Stimulated activated CD8-positive, alpha-beta memory T cell treated with anti-CD3 and anti-CD28 coated beads, Interleukin-12 subunit alpha, Interleukin-12 subunit beta, amount 100 ng/mL, for 1 hour (primary cell): ENCODE results near the gene GNG7.
A peak's percentile ranks its signal among the peaks of the same experiment; 100 is the strongest.
"Not testable (repeated sequence)": the region's sequence is repeated elsewhere in the genome, so short reads cannot be mapped to it uniquely, and the experiment has no call there.

Experiments used
- DNase-seq: peaks from one replicate; pipeline ENCODE4 v3.0.0-alpha.2; 2020; ENCODE audit warnings: low read depth

Gene GNG7

DNA sequence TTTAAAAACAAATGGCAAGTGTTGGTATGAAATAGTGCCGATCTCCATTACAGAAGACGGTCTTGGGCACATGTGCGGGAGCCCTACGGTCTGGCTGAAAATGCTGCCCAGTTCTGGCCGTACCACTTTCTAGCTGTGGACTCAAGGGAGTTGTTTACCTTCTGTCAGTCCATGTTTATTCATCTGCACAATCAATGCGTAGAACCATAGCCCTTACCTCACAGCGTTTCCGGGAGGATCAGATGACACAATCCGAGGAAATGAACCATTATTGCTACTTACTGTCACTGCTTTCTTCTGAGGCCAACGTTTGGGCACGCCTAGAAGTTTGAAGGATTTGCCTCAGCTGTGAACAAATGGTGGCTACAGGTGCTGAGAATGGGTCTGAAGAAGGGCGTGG, 195.4 kb downstream of the GNG7 start:
- no peak for DNase-seq

DNA sequence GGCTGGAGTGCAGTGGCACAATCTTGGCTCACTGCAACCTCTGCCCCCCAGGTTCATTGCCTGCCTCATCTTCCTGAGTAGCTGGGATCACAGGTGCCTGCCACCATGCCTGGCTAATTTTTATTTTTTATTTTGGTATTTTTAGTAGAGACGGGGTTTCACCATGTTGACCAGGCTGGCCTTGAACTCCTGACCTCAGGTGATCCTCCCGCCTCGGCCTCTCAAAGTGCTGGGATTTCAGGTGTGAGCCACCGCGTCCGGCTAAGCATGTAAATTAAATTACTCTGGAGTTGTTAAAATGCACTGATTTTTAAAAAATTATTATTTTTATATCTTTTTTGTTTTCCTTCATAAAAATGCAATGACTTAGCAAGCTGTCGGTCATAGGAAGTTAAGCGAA, 195.8 kb downstream of the GNG7 start:
- DNase-seq, result not testable (repeated sequence)

DNA sequence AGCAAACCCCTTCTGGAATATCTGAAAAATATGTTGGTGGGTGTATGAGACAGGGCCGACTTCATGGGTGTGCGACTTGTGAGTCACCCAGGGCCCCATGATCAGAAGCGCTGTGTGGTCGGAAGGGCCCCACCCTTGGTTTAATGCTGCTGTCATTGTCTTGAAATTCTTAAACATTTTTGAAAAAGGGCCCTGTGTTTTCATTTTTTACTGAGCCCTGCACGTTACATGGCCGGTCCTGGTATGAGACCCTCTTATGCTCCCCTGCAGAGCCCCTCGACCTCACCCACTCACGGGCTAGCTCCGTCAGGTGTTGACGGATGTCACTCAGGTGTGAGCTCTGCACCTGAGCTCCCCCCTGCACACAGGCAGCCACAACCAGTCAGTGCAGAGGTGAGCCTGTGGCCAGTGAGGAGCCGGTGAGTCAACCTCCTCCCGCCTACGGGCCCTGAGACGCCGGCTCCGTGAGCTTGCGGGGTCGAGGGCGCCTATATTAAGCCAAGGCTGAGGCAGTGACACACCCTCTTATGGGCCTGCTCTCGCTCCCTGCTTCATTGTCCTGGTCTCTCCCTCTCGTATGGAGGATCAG, 198.9 kb downstream of the GNG7 start:
- peak; percentile 64 for DNase-seq

DNA sequence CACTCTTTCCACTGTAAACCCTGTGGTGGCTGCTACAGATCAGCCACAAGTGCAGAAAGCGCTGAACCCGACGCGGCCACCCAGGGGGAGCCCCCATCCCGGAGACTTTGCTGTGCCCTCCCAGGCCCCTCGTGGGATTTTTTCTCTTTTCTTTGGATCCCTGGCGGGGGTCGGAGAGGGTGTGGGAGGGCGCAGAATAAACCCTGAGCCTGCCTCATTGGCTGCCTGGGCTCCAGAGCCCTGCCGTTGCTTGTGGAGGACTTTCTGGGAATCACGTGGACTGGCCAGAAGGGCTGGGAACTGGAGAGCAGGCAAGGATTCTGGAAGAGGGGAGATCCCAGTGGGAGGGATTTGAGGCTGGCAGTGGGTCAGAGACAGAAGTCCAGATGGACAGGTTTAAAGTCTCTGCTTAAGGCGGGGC, 201.6 kb downstream of the GNG7 start:
- no peak for DNase-seq

DNA sequence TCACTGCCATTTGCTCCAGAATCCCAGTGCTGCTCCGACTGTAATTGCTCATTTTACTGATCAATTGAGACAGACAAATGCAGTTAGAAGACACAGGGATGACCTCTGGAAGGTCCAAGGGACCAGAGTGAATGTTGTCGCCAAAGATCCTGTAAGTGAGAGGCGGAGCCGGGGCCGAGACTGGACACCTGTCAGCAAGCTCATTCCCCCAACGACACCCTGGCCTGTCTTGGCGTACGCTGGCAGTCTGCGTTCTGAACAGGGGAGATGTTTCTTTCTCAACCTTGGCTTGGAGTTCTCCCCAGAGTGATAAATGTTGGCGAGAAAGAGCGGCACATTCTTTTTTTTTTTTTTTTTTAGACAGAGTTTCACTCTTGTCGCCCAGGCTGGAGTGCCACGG, 202.3 kb downstream of the GNG7 start:
- no peak for DNase-seq

DNA sequence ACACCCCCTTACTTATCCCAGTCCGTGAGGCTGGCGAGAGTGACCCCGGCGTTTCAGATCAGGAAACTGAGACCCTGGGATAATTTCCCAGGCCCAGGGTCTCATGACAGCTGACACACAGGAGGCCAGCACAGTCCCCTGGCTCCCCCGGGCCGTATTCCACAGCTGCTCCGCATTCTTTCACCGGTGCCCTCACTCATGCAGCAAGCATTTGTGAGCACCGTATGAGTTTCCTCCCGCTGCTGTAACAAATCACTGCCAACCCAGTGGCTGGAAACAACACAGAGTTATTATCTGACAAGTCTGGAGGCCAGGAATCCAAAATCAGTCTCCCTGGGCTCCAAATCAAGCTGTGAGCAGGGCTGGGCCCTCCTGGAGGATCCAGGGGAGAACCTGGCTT, 205.3 kb downstream of the GNG7 start:
- no peak for DNase-seq

DNA sequence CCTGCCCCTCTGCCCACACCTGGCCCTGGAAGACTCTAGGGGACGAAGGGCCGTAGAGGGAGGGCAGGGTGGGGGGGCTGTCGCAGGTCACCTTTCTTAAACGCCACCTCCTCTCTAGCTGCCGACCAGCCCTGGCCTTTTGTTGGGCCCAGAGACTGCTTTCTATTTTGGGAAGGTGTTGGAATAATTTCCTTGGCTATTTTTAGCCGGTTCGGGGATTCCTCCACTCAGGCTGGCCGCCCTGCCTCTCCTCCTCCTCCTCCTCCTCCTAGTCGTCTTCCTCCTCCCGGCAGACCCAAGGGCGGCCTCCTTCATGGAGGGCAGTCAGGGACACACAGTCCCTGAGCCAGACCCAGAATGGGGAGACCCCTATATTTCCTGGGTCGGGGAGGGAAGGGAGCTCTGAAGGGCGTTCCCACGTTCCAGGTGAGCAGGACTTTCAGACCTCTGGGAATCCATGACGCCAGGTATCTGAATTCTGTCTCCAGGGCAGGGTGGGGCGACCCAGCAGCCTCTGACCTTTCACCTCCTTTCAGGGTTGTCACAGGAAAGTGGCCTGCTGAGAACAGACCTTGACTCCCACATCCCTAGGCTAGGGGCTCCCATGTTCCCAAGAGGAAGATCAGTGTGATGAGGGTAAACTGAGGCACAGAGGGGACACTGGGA, 206.7 kb downstream of the GNG7 start:
- DNase-seq, result no peak

DNA sequence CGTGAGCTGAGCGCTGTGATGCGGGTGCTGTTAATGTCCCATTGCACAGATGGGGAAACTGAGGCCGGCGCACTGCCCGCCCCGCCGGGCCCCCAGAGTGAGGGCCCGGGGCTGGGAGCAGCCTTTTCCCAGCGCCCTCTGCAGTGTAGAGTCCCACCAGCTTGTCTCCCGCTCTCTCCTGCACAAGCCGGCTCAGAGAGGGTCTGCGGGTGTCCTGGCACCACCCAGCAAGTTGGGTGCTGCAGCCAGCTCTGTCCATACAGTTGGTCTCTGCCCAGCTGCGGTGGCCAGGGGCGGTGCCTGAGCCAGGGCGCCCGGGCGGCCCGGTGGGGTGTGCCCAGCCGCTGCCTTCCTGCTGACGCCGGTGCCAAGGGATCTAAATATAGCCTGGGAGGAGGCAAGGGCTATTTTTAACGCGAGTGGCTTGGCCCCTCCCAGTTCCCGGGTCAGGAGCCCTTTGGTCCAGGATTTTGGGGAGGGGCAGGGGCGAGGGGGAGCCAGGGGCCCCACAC, 207.3 kb downstream of the GNG7 start:
- DNase-seq, result no peak

DNA sequence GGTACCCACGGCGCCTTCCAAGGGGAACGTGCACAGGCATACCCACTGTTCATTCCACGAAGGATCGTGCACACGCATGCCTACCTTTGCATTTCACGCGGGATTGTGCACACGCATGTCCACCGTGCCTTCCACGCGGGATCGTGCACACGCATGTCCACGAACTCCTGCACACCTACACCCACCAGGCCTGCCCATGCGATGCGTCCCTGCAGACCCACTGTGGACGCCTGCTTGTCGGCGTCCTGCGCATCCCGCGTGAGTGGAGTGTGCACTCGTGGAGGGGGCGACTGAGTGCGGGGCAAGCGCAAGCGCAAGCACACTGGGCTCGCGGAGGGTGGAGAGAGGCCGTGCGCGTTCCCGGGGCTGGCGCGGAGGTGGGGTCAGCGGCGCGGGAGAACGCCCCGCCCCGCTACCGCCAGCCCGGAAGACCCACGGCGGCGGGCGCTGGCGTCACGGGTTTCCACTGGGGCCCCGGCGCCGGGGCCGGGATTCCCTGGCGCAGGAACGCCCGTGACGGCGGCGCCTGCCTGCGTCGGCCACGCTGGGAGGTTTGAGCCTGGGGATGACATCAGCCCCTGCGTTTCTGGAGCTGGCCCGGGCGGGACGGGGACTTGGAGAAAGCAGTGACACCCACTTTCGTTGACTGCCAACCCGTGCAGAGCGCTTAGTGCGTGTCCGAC, 207.9 kb downstream of the GNG7 start:
- peak; percentile 60 for DNase-seq

DNA sequence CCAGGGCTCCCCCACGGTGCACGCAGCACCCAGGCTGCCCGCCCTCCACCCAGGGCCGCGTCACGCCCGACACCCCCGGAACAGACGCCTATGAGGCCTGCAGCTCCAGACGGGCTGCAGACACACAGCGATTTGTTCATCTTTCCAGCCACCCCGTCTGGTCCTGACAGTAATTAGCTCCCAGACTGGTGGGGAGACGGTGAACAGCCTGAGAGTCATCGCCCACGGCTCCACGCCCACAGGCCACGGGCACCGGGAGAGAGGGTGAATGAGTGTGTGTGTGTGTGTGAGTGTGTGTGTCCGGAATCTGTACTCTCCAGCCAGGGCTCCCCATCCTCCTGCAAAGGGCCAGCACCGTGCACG, 208.4 kb downstream of the GNG7 start:
- DNase-seq, result no peak

DNA sequence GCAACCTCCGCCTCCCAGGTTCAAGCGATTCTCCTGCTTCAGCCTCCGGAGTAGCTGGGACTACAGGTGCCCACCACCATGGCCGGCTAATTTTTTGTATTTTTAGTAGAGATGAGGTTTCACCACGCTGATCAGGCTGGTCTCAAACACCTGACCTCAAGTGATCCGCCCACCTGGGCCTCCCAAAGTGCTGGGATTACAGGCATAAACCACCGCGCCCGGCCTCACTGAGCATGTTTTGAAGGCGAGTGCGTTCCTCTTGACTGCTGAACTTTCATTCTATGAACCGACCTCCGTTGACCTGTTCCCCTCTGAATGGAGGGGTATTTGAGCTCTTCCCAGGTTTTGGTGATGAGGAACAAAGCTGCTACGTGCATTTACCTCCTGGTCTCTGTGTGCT, 209.0 kb downstream of the GNG7 start:
- DNase-seq, result not testable (repeated sequence)

DNA sequence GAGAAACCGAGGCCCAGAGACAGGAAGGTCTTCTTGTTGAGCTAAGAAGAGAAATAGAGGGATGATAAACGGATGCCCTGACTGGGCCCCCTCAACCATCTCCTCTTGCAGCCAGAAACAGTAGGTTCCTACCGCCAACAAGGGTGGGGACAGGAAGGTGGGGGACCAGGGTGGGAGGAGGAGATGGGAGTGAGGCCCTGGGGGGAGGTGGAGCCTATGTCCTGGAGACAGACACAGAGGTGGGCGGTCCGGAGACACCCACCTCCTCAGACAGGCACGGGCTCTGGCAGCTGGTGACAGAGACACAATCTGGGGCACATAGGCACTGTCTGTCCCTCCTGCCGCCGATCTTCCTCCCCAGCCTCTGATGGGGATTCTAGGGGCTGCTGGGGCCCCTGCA, 209.6 kb downstream of the GNG7 start:
- DNase-seq, result no peak

DNA sequence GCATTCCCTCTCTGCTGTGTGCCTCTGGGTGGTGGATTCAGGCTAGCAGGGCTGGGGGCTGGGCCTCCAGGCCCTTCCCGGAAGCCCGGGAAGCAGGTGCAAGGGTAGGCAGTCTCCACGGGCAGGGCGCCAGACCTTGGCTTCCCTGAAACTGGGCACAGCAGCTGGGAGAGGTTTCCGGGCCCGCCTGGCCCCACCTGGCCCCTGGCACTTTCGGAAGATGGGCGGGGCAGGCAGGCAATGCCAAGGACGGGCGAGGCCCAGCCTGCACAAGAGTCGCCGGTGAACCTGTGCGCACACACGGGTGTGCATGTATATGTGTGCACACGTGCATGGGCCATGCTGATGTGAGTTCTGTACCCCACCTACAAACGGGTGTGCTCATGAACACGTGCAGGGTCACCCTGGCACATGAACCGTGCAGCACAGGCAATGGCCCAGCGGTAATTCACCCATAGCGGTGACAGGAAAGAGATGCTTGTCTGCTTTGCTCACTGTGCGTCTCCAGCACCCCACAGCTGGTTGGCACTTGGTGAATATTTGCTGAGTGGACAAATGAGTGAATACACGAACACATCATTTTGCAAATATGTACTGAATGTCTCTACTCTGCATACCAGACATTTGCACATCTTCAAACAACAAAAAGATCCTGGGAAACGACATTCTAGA, 211.2 kb downstream of the GNG7 start:
- DNase-seq, result no peak

DNA sequence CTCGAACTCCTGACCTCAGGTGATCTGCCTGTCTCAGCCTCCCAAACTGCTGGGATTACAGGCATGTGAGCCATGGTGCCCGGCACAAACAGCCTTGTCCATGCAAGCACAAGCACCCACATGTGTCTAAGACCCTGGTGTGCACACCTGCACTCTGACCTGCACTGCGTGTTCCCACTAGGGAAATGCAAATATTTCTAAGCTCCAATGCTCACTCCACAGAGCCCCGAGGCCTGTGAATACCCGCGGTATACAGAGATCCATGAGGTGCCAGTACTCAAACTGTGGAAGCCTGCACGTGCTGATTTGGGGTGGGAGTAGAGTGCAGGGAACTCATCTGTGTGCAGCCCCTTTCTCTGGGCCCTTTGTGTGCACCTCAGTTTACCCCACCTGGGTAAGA, 211.8 kb downstream of the GNG7 start:
- DNase-seq, result no peak

DNA sequence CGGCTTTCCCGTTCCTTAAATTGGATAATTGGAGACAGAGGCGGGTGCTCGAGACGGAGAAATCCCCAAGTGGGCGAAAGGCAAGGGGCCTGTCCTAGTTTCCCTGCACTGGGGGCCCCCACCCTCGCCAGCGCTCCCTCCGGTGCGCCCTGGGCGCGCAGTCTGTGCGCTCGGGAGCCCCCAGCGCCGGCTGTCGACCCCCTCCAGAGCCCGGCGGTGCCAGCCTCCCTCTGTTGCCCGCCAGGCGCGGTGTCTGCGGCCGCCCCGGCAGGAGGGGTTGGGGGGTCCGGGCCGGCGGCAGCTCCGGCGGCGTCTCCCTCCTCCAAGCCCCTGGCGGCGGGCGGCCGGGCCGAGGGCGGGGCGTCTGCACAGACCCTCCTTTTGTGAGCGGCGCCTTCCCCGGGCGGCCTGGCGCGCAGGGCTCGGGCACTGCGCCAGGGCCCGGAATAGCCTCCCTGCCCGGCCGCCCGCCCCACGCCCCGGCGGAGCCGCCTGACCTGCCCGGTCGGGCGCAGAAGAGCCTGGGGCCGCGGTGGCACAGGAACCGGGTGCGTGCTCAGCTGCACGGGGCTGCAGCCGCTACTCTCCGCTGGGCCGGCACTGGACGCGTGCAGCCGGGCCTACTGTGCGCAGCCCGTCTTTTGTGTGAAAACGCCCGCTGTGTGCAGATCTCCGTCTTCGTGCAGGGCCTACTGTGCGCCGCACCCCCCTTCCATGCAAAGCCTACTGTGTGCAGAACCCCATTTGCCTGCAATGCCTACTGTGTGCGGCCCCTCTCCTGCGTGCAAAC, 213.4 kb downstream of the GNG7 start:
- DNase-seq, result no peak

DNA sequence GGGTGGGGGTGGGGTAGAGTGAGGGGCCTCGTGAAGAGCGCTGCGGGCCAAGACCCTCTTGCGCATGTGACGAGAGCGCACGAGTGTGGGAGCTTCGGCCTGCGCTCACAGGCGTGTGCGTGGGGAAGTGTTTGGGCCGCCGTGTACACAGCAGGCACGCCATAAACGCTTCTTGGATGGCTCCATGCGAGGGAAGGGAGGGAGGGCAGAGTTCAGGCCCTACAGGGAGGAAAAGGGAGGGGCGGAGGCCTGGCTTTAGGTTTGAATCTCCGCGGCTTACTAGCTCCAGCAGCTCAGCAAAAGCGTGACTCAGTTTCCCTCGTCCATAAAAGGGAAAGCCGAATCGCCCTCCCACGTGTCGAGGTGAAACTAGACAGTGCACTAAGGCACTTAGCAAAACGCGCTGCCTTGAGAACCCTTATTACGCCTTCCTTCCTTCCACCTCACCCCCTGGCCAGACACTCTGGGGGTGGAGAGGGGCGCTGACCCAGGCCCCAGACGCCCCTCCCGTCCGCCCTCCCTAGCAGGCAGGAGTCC, 214.0 kb downstream of the GNG7 start:
- no peak for DNase-seq

DNA sequence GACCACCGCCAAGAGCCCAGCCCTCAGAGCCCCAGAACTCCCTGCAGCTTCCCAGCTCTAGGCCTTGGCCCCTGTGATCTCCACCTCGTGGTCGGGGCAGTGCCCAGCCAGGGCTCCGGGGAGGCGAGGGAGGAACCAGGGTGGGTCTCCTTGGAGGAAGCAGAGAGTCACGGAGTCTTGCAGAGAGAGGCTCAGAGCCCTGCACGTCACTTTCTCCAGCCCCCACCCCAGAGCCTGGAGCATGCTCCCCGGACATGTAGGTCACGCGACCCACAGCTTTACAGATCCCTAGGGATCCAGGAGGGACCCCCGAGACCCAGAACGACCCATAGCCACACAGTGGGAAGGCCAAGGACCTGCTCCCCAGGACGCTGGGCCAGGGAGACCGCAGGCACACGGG, 214.7 kb downstream of the GNG7 start:
- no peak for DNase-seq

DNA sequence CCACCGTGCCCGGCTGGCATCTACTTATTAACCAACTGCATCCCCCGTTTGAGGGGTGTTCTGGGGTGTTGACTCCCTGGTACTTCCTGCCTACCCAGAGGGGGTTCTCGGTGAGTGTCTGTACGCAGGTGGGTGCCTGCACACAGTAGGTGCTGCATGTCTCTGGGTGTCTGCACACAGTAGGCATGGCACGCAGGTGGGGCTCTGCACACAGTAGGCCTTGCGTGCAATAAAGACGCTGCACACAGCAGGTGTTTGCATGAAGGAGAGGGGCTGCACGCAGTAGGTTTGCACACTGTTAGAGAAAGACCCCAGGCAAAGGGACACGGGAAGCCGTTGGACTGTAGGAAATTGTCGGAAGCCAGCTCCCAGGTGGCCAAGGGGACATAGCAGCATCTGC, 215.4 kb downstream of the GNG7 start:
- DNase-seq, result no peak

DNA sequence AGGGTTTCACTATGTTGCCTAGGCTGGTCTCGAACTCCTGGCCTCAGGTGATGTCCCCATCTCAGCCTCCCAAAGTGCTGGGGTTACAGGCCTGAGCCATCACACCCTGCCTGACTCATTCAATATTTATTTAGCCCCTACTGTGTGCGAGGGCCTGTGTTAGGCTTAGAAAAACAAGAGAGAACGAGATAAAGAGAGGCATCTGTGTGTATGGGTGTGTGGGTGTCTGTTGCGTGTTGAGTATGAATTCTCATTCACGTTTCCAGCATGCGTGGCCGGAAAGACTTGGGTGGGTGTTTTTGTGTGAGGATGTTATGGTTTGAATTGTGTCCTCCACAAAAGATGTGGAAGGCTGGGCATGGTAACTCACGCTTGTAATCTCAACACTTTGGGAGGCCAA, 217.1 kb downstream of the GNG7 start:
- DNase-seq, result no peak

DNA sequence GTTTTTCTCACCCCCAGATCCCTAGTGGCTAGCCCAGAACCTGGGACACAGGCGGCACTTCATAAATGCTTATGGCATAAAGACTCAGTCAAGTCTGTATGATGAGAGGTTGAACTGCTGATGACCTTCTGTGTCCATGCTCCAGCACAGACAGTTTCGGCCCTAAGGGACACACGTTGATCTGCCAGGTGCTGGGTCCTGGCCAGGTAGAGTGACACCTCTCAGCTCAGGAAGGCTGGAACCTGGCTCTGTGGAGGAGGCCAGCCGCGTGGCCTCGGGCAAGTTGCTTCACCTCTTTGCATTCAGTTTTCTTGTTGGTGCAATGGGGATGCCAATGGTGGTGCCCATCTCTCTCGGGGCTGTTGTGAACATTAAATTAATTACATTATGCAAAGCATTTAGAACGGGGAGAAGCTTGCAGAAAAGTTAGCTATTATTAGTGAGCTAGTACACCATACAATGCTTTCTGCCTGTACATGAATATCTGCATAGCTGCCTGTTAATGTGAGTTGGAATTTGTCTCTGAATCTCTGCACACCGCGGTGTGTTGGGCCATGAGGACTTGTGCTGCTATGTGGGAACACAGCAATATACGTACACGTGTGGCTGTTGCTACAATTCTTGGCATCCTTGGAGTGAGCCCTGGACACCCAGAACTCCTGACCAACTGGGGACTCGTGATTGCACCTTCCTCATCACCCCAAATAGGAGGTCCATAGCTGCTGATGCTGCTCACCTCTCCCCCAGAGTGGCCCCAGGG, 218.1 kb downstream of the GNG7 start:
- DNase-seq, result no peak

DNA sequence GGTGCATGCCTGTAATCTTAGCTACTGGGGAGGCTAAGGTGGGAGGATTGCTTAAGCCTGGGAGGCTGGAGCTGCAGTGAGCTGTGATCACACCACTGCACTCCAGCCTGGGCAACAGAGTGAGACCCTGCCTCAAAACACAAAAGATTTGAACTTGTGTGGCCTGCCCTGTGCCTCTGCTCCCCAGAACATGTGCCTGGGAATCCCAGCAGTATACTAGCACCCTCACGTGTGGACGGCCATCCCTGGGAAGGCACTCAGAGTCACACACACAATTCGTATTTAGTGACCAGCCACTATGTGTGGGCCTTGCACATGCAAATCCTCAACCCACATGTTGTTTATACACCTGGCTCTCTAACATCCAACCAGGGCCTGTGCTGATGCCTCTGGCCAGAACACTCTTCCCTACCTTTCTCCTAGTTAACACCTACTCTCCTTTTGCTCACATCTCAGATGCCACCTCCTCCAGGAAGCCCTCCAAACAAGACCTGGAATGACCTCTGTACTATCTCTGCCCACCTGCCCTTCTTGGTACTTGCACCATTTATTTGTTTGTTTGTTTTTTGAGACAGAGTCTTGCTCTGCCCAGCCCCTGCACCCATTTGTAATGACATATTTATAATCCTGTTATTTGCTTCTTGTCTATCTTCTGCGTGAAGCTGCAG, 218.9 kb downstream of the GNG7 start:
- no peak for DNase-seq
